Natural killer cell (primary cell): Measurements from ENCODE around the gene FOXN3. TPM values are rescaled to one million over a fixed set of nuclear protein-coding genes. Genes with fewer than 3 reads are reported as not detected.

Source experiments
- ATAC-seq, 3 donors: fragments of 150-1000 bp in 2 of 3; fragments of 200-7000 bp in 1 of 3; cut with Tn5 transposase; 1 replicate in 1 of 3; 2 replicates in 2 of 3; pipeline ENCODE4 v1.10.0; 2021; ENCODE audit warnings: mild to moderate bottlenecking in 2 of 3, moderate library complexity in 2 of 3
- DNase-seq, 2 donors: peaks; one replicate each; pipeline versions ENCODE4 v3.0.0 to v3.0.0-alpha.2; 2013 to 2021; ENCODE audit warnings: mixed read lengths in 1 of 2
- H3K27ac ChIP-seq: one replicate; pipeline ENCODE4 v1.5.1; 2013; ENCODE audit warnings: mild to moderate bottlenecking, low read length
- H3K27me3 ChIP-seq: one replicate; pipeline ENCODE4 v1.6.1; 2013; ENCODE audit warnings: low read length; ENCODE audit not compliant: control insufficient read depth, insufficient read depth
- H3K36me3 ChIP-seq: one replicate; pipeline ENCODE4 v1.6.1; 2013; ENCODE audit warnings: low read length; ENCODE audit not compliant: control insufficient read depth, insufficient read depth
- H3K4me1 ChIP-seq: one replicate; pipeline ENCODE4 v1.6.1; 2013; ENCODE audit warnings: low read length; ENCODE audit not compliant: control insufficient read depth, insufficient read depth
- H3K4me3 ChIP-seq: one replicate; pipeline ENCODE4 v1.5.1; 2013; ENCODE audit warnings: low read length
- H3K9me3 ChIP-seq: one replicate; pipeline ENCODE4 v1.6.1; 2013; ENCODE audit warnings: low read length; ENCODE audit not compliant: control insufficient read depth, insufficient read depth
- H3K27ac Mint-ChIP-seq, 2 donors: one replicate each; pipeline ENCODE4 v1.8.0; 2022; ENCODE audit warnings: mild to moderate bottlenecking in 2 of 2, mixed read lengths in 2 of 2, moderate library complexity in 1 of 2
- H3K27me3 Mint-ChIP-seq, 2 donors: one replicate each; pipeline ENCODE4 v1.8.0; 2022; ENCODE audit warnings: low read depth in 2 of 2, mixed read lengths in 2 of 2
- H3K36me3 Mint-ChIP-seq: one replicate; pipeline ENCODE4 v1.8.0; 2022; ENCODE audit warnings: mixed read lengths
- H3K4me1 Mint-ChIP-seq, 2 donors: one replicate each; pipeline ENCODE4 v1.8.0; 2022; ENCODE audit warnings: mixed read lengths in 2 of 2
- H3K4me3 Mint-ChIP-seq: one replicate; pipeline ENCODE4 v1.8.0; 2022; ENCODE audit warnings: mild to moderate bottlenecking, moderate library complexity, mixed read lengths
- H3K9me3 Mint-ChIP-seq, 2 donors: one replicate each; pipeline ENCODE4 v1.8.0; 2022; ENCODE audit warnings: mixed read lengths in 2 of 2
- WGBS: methylation state at CpG from one replicate; pipeline ENCODE4 v1.1.7; 2013; ENCODE audit warnings: missing lambda C conversion rate; ENCODE audit not compliant: insufficient coverage; 5-methylcytosine and 5-hydroxymethylcytosine counted together
- intact Hi-C: fragments of 100-400 bp; cut with micrococcal nuclease; formaldehyde crosslinking; loops from one replicate; pipeline ENCODE4 v1.14.2; 2022
- total RNA-seq, 4 donors: library from RNA; stranded (reverse); fragments of 120-200 nt in 1 of 4; gene quantifications; one replicate each; pipeline versions ENCODE4 v1.2.3 to v1.2.4, GENCODE V29; 2013 to 2022
- TF ChIP-seq, protein P1 (sequence below): fragments of 200-600 bp; IDR thresholded peaks from one replicate; pipeline ENCODE4 v1.8.0; 2022; ENCODE audit warnings: antibody characterized with exemption

FOXN3 gene
- total RNA-seq, 3 donors from 2014 or later (not counting 1 experiment from before 2014, with no cell fraction given) = 209 to 216 (median 209) TPM

DNA sequence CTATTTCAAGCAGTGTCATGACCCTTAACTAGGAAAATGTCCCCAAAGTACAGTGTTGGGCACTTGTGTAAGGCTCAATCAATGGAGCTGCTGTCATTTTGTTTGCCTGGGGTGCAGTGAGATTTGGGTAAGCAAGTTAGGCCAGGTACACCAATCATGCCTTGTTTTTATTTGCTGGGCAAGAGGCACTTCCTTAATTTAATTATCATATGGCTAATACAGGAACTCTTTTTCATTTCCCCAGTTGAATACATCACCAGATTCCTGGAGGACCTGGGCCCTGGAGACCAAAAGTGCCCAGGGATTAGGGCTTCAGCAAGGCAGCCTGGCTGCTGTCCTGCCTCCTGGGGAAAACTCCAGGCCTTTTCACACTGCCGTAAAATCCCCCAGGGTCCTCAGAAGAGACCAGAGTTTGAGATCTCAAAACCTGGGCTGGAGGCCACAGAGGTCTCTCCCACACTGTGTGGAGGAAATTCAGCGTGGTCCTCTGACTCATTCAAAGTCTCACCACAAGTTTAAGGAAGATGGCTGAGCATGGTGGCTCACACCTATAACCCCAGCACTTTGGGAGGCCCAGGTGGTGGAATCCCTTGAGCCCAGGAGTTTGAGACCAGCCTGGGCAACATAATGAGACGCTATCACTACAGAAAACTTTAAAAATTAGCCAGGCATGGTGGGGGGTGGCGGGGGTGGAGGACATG, 28.4 kb upstream of the FOXN3 start:
- intact Hi-C loops = no loop called here
- DNase-seq (peak in 1 of 2 donors; percentile 30), ATAC-seq (peak; percentile 59 to 76 (median 74))
- Mint-ChIP-seq H3K4me3 (no peak overlapping the region), H3K27me3 (no peaks in the 10 kb centered on the region), H3K27ac (peak overlapping the region; percentile 50 to 71), H3K36me3 (no peaks in the 10 kb centered on the region), H3K4me1 (peaks cover 56 to 81% of the 10 kb centered on the region in 2 donors), H3K9me3 (no peaks in the 10 kb centered on the region)
- H3K4me3 ChIP-seq = no peak overlapping the region
- no peaks in the 10 kb centered on the region for H3K36me3 ChIP-seq
- TF ChIP-seq, protein P1, sequence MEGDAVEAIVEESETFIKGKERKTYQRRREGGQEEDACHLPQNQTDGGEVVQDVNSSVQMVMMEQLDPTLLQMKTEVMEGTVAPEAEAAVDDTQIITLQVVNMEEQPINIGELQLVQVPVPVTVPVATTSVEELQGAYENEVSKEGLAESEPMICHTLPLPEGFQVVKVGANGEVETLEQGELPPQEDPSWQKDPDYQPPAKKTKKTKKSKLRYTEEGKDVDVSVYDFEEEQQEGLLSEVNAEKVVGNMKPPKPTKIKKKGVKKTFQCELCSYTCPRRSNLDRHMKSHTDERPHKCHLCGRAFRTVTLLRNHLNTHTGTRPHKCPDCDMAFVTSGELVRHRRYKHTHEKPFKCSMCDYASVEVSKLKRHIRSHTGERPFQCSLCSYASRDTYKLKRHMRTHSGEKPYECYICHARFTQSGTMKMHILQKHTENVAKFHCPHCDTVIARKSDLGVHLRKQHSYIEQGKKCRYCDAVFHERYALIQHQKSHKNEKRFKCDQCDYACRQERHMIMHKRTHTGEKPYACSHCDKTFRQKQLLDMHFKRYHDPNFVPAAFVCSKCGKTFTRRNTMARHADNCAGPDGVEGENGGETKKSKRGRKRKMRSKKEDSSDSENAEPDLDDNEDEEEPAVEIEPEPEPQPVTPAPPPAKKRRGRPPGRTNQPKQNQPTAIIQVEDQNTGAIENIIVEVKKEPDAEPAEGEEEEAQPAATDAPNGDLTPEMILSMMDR = no peak
- peaks cover 47% of the 10 kb centered on the region for H3K4me1 ChIP-seq
- no peaks in the 10 kb centered on the region for H3K9me3 ChIP-seq
- peak overlapping the region; percentile 52 for H3K27ac ChIP-seq
- no peaks in the 10 kb centered on the region for H3K27me3 ChIP-seq
- WGBS = 48% methylated on average over 3 of the region's 4 CpGs

DNA sequence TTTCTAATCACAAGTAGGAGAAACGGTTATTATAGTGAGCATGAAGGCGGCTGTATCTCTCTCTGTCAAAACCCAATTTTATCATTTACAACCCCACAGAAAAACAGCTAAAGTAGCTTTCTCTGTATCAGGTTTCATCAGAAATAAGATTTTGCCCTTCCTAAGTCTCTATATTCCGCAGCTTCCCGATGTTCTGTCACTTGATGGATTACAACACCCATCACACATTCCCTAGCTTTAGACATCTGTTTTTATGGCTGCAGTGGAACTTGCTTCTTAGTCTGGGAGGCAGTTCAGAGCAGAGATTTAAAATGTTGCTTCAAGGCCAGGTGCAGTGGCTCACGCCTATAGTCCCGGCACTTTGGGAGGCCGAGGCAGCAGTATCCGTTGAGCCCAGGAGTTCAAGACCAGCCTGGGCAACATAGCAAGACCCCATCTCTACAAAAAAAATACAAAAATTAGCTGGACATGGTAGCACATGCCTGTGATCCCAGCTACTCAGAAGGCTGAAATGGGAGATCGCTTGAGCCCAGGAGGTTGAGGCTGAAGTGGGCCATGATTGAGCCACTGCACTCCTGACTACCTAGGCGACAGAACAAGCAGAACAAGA, 27.6 kb upstream of the FOXN3 start:
- H3K9me3 Mint-ChIP-seq = no peaks in the 10 kb centered on the region
- intact Hi-C loops = no loop called here
- ATAC-seq (no peak), DNase-seq (no peak)
- Histone ChIP-seq H3K4me1 (peaks cover 47% of the 10 kb centered on the region), H3K9me3 (no peaks in the 10 kb centered on the region), H3K27me3 (no peaks in the 10 kb centered on the region), H3K4me3 (no peak overlapping the region), H3K27ac (peak overlapping the region; percentile 52), H3K36me3 (no peaks in the 10 kb centered on the region)
- H3K4me3 Mint-ChIP-seq = peak overlapping the region; percentile 62
- WGBS = 96% methylated on average over 8 of the region's 10 CpGs
- TF ChIP-seq, protein P1 = no peak
- H3K4me1 Mint-ChIP-seq = peaks cover 61 to 80% of the 10 kb centered on the region in 2 donors
- H3K27ac Mint-ChIP-seq = peak overlapping the region; percentile 70 to 73
- no peaks in the 10 kb centered on the region for H3K36me3 Mint-ChIP-seq
- H3K27me3 Mint-ChIP-seq = no peaks in the 10 kb centered on the region

GRCh38 chr14:89444044-89444443, 27.0 kb upstream of the FOXN3 start:
- Mint-ChIP-seq H3K36me3 (no peaks in the 10 kb centered on the region), H3K9me3 (no peaks in the 10 kb centered on the region), H3K27me3 (no peaks in the 10 kb centered on the region), H3K27ac (peak overlapping the region; percentile 70 to 73), H3K4me1 (peaks cover 56 to 77% of the 10 kb centered on the region in 2 donors), H3K4me3 (peak overlapping the region; percentile 62)
- TF ChIP-seq, protein P1 = no peak
- Histone ChIP-seq H3K4me3 (no peak overlapping the region), H3K9me3 (no peaks in the 10 kb centered on the region), H3K27me3 (no peaks in the 10 kb centered on the region), H3K4me1 (peaks cover 47% of the 10 kb centered on the region), H3K36me3 (no peaks in the 10 kb centered on the region), H3K27ac (peak overlapping the region; percentile 41)
- peak in 1 of 3 donors; percentile 34 for ATAC-seq
- peak in 1 of 2 donors; percentile 24 for DNase-seq
- WGBS = no CpG with 5 or more reads among the region's 3 CpGs
- intact Hi-C loops = no loop called here
